Glomerular endothelial cell (primary cell): ENCODE results near the gene TC2N. TPM values are rescaled to one million over a fixed set of nuclear protein-coding genes. Genes with fewer than 3 reads are reported as not detected.
"Not testable (repeated sequence)": the region's sequence is repeated elsewhere in the genome, so short reads cannot be mapped to it uniquely, and the experiment has no call there.

Experiments used
- DNase-seq: peaks from one replicate; pipeline ENCODE4 v3.0.0-alpha.2; 2011; ENCODE audit warnings: low read depth, low spot score; ENCODE audit errors: extremely low read depth
- total RNA-seq: library from RNA; depleted of rRNA; stranded (reverse); fragments of >200 nt; gene quantifications from 2 replicates; pipeline ENCODE4 v1.2.3, GENCODE V29; 2015

The TC2N gene
- 0.29 and 0.53 TPM in 2 replicates for total RNA-seq

DNA sequence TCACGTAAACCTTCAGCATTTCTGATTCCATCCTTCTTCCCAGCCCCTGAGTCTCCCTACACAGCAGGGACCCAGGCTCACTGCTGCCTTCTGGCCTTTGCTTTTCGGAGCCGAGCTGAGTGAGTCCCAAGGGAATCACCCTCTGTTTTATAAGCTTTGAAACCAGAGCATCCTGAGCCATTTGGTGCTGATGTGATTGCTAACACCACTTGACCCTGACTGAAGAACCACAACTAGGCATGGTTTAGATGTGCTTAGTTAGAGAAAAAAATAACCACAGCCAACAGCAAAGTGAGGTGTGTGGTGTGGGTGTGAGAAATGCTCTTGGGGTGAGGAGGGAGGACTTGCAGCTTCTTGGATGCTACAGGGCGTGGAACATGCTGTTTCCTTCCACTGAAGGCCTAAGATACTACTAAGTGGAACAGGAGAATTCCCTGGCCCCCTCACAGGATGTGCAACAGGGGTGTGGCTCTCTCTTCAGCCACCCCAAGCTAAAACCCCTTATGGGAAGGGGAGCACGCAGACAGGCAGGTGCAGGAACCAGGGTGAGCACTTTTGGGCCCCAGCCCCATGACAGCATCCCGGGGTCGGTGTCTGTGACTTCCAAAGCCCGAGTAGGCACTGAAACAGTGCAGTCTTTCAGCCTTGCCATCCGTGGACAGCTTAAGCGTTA is at the start of gene TC2N:
Gene TC2N, minus strand, starts transcription at position 221 of the 673 bp plus-strand sequence. CDS start 53,767 bp downstream, outside the sequence.
- no peak for DNase-seq

DNA sequence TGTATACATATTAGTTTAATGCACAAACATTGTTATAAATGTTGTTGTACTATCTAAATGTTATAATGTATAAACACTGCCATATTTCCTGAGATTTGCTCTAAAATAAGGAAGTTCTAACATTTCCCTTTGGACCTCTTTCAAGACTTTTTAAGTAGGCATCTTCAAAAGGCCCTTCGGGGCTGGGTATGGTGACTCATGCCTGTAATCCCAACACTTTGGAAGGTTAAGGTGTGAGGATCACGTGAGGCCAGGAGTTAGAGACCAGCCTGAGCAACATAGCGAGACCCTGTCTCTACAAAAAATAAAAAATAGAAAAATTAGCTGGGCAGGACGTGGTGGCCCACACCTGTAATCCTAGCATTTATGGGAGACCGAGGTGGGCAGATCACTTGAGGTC is 44.7 kb upstream of the TC2N start:
- DNase-seq = no peak

DNA sequence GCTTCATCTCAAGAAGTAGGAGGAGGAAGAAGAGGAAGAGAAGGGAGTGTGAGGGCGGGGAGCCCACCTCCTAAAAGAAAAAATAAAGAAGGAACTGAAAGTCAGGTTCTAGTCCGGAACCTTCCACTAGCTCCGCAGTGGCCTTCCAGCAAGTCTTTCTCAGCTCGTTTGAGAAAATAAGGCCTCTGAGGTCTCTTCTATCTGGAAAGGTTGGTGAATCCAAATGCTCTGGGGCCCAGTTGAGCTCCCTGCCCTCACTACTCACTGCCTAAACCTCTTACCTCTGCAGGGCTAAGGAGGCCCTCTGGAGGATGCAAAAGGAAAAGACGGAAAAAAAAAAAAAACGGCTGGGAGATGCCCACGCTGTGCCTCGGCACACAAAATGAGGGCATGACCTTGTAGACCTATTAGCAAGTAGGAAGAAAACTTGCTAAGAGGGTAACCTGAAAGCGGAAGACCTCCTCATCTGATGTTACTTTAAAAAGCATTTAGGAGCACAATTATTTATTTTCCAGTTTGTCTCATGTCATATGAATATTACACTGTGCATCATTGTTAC is 44.2 kb upstream of the TC2N start:
- no peak for DNase-seq

DNA sequence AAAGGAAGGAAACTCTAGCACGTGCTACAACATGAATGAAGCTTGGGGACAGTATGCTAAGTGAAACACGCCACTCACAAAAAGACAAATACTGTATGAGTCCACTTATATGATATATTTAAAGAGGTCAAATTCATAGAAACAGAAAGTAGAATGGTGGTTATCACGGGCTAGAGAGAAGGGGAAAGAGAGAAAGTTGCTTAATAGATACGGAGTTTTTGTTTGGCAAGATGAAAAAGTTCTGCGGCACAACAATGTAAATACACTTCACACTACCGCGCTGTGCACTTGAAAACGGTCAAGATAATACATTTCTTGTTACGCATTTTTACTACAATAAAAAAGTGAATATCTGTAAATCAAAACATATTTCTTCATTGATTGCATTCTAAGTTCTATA is 42.9 kb upstream of the TC2N start:
- DNase-seq = no peak

DNA sequence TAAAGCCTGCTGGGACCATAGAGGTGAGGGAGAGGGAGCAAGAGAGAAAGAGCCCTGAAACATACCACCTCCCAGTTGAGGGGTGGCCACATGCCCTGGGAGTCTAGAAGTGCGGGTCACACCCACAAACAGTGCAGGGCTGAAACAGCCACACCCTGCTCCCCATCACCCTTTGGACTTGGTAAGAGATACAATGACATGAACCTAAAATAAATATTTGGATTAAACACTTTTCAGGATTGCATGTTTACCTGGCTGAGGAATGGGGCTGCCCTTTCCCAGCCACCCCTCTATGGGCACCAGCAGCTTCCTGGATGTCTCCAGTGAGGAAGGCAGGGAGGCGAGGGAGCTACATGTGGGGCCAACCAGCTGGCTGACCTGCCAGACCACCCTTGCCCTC is 39.0 kb upstream of the TC2N start:
- no peak for DNase-seq

DNA sequence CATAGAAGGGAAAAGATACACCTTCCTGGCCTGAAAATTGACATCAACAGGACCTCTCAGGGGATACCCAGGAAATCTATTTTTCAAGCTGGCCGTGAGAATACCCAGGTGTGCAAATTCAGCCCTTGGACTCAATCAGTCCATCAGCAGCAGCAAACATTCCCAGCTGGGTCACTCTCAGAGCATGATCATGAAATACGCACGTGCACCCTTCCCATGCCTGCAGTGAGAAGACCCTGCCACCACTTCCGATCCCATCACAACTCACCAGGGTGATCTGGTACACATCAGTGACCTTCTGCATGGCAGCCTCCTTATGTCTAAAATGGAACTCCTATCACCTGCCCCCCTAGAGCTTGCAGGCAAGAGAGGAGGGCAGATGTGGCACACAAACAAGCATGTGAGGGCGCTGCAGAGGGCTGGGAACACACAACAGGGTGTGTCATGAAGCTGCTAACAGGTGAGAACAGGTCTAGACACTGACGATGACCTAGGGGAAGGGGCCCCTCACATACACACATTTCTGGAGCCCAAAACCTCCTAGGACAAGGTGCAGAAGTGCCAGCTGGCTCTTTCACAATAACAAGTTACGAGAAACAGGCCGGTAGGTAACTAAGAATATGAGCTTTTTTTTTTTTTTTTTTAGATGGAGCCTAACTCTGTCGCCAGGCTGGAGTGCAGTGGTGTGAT is 37.8 kb upstream of the TC2N start:
- no peak for DNase-seq

DNA sequence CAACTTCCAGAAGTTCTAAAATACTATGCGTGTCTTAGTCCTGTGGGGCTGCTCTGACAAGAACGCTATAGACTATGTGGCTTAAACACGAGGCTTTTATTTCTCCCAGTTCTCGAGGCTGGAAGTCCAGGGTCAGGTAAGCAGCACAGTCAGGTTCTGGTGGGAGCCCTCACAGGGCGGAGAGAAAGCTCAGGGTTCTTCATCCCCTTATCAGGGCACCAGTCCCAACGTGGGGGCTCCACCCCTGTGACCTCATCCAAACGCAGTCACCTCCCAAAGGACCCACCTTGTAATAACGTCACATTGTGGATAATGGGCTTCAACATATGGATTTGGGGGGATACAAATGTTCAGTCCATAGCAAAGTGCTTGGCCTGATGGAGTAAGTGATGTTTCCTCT is 37.1 kb upstream of the TC2N start:
- DNase-seq = no peak

DNA sequence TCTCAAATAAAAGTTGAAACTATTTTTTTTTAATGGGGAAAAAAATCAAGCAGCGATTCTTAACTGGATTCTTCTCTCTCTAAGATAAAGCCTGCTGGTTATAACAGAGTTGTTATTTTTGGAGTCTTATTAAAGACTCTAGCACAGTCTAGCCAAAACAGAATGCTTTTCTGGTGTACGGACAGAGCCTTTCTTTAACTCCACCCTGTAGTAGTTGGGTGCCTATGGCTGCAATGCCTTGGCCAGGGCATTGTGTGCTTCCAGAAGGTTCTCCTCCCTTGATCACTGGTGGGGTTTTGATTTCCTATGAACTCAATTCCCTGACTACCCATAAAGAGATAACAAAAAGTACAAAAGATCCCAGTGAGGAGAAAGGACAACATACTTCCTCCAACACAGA is 35.7 kb upstream of the TC2N start:
- no peak for DNase-seq

DNA sequence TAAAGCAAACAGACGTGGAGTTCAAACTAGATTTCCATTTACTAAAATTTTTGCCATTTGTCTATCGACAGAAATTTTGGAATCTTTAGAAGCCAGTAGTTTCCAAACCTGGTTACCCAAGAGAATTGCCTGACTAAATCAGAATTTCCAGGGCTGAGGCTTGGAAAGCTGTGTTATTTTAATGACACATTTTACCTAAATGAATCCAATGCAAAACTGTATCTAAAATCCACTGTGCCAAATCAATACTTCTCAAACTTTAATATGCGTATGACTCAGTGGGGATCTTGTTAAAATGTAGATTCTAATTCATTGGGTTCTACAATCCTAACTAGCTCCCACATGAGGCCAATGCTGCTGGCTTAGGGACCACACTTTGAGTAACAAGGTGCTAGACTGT is 35.0 kb upstream of the TC2N start:
- no peak for DNase-seq

DNA sequence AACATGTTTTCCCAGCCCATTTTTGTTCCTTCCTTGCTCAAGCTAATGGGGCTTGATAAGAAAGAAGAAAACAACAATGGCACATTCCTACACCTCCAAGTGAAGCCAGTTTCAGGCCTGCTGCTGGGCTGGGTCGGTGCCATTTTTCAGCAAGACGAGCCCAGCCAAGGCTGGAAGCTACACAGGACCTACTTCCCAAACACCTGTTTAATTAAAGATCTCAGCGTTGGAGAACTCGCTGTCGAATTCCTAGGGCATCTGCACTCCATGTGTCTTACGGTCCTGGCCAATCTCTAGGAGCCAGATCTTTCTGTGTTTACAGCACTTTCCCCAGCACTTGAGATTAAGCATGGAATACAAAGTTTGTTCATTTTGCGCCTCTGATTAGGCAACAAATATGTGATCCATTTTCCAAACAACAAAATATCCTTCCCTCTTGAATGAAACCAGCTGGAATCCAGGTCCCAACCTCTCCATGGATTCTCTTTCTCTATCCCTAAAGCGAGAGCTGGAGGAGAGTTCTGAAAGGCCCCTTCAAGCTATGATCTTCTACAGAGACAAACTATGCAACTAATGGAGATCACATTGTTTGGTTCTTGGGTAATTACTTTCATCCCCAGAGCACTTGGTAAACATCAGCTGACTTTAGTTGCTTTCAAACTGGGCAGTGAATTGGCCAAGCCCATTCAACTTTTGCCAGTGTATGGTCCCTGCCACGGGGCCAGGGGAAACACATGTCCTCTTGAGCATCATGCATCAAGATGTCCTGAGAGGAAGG is 34.3 kb upstream of the TC2N start:
- DNase-seq = no peak

DNA sequence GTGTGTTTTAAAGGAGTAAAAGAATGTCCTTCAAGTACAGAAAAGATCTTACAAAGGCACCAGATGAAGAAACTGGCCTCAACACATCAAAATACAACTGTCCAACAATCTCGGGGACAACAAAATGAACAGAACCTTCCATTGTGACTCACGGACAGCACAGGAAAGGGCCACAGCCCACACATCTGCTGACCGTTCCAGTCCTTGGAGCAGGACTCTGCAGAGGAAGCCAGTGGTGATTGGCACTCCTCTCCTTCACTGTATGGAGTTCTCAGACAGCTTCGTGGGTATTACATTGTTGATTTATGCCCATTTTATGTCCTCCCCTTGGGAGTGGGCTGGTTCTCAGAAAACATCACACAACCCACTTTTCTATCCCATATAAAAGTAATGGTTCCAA is 32.5 kb upstream of the TC2N start:
- DNase-seq = no peak

DNA sequence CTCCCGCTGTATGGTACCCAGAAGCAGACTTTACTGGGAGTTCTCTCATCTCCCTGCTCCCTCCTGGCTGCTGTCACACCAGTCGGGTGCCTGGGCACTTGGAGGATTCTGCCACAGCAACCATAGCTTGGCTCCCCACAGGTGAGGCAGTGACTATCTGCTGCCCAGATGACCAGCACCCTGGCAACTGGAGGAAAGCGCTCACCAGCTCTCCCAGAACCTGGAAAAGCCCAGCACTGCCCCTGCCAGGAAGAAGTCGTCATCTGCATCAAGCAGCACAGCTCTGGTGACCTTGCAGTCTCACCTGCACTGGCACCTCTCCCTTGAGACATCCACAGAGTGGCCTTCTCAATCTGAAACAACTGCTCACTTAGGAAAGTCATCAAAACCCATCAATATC is 31.9 kb upstream of the TC2N start:
- DNase-seq = no peak

DNA sequence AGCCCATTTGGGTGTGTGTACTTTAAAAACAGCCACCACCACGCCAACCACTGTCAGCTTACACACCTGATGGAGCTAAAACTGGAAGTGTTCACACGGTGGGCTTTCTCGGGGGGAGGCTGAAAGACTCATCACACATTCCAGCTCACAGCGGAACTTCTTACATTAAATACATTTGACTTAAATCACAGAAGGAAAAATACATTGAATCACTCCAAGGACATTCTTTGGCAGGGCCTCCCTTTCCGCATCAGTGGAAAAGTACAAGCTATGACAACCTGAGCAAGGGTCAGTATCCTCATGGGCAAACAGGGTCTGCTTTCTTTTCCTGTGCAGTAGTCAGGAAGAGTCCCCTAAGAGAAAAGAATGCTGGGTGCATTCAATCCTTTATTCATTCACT is 31.0 kb upstream of the TC2N start:
- no peak for DNase-seq

DNA sequence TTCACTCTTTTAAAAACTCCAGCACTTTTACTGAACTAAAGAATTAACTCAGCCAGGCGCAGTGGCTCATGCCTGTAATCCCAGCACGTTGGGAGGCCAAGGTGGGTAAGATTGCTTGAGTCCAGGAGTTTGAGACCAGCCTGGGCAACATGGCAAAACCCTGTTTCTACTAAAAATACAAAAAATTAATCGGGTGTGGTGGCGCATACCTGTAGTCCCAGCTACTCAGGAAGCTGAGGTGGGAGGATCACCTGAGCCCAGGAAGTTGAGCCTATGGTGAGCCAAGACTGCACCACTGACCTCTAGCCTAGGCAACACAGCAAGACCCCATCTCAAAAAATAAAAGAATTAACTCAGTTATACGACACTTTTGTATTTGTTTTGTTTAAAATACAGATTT is 30.4 kb upstream of the TC2N start:
- DNase-seq = not testable (repeated sequence)

DNA sequence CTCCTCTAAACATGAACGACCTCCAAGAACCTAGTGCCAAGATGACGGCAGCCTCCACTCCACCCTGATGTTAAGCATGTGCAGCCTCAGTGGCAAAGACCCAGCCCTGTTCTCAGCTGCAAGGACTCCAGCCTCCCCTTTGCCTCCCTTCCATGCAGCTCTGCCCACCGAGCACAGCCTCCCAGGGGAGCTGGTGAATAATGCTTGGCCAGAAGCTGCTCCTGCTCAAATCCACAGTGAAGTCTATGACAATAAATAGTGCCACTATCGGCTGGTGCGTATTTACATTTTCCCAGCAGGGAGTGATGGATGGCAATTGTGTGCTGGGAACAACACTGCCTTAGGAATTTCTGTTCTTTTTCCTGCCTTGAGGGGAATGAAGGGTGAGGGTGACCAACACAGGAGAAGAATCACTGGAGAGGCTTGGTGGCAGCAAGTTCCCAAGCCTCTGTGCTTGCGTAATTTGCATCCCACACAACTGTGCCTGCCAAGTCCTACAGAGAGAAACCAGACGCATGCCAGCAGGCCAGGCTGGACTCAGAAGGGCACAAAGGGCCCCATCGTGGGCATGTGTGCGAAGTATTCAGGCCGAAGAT is 29.9 kb upstream of the TC2N start:
- no peak for DNase-seq

DNA sequence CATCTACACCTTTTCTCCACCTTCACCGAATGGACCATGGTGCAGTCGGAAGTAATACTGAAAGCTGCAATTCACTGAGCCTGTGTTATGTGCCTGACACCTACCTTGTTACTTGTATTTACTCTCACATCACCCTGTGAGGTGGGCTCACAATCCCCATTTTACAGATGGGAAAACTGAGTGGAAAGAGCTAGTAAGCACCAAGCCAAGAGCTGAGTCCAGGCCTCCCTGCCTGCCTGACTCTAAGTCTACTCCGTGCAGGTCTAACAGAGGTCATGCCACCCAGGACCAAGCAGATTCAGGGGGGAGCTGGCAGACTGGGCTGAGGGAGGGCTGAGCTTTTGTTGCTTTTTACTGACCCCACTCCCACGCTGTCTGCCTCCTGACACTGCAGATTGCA is 29.1 kb upstream of the TC2N start:
- no peak for DNase-seq

DNA sequence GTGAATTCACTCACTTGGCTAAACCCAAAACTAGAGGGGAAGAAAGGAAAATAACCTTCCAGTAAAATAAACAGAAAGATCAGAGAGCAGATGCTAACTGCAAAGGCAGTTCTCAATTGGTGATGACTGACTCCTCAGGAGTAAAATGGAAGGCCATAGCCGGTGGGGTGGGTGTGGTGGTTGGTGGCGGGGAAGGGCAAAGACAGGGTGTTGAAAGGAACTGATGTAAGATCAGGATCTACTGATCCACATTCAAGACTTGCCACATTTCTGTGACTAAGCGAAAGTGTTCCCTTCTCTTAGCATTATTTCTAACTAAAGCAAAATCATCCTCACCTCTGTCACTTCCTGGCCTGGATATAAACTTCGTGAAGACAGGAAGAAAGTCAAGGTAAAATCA is 26.3 kb upstream of the TC2N start:
- DNase-seq = no peak

DNA sequence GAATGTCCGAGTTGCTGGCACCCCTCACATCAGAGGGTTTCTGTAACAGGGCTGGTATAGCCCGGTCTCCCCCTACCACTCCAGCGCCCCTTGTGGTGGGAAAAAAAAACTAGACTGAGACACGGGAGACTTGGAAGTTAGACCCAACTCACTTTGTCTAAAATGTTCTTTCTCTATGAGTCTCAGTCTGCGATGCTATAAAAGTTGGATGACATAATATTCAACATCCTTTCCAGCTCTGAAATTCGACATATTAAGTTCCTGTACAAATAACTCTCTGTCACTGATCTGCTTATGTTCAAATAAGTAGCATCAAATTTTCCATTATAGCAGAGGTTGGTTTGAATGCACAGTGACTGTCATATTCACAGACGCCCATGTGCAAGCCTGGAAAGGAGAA is 25.7 kb upstream of the TC2N start:
- DNase-seq = no peak

DNA sequence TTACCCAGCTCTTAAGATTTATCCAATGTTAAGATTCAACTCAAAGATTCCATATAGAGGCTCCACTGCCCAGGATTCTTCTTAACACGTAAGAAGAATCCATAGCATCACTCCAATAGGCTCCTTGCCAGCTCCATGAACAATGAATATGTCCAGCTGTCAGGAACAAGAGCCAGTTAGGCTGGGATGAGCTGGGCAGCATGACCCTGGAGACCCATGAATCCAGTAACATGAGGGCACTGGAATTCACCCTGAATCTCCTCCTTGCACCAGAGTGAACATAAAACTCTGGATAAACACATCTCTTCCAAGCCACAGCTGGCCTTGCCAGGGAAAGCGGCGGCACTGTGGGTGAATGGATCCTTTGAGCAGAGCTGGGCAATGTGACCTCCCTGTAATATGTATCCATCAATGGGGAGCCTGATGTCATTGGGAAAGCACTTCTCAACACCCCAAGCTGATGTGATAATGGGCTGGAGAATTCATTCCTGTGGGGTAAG is 24.4 kb upstream of the TC2N start:
- DNase-seq = no peak

DNA sequence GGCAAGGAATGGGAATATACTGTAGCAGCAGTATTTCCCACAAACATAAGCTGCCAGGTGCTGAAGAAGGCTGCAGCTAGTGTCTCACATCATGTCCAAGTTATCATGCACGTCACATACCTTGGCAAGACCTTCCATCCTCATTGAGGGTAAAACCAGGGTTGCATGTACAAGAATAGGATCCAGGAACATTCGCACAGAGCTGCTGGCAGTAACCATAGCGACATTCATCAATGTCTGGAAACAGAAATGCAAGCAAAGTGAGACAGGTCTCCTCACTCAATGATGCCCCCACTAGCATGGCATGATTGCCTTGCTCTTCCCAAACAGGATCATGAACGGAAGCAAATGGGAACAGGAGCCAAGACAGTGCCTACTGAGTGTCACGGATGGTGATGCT is 23.8 kb upstream of the TC2N start:
- DNase-seq = no peak

DNA sequence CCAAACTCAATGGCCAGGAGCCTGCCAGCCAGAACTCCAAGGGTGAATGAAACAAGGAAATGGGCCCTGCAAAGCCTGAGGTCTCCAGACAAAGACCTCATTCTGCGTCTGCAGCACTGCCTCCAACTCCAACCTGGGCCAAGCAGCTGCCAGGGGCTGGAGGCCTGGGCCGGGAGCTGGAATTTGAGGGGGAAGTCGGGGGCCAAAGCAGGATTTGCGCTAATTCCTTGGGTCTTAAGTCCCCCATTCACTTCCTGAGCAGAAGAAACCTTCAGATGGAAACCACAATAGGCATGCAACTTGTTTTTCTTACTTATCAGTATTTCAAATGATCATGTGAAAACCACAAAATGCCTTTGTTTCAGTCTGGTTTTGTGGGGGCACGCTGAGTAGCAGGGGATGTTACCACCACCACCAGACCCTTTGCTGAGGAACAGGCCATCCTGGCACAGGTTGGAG is 23.0 kb upstream of the TC2N start:
- no peak for DNase-seq
